A673 (cell line): Measurements from ENCODE around the gene CNTN5. TPM values are rescaled to one million over a fixed set of nuclear protein-coding genes. Genes with fewer than 3 reads are reported as not detected.

ENCODE experiments used
- BruUV-seq: library from RNA; stranded (reverse); fragments of 400-500 nt; replicated peaks from 2 replicates; lab custom pipeline; 2021; lab: Mats Ljungman, UMichigan
- CTCF ChIA-PET: fragments of 300-600 bp; sonication (Branson Sonifier 250); formaldehyde crosslinking; loops from one replicate; lab custom pipeline; 2022; ENCODE audit warnings: antibody characterized with exemption; lab: Charles Lee
- POLR2A ChIA-PET: fragments of 300-600 bp; sonication (Branson Sonifier 250); formaldehyde crosslinking; loops from one replicate; lab custom pipeline; 2022; ENCODE audit warnings: antibody characterized with exemption; ENCODE audit not compliant: low non-redundant PET; lab: Charles Lee
- DNase-seq: peaks from one replicate; pipeline ENCODE4 v3.0.0-alpha.2; 2015; ENCODE audit warnings: low spot score
- H3K27ac ChIP-seq: fragments of 200-600 bp; sonication (generic); 2 replicates; pipeline ENCODE4 v1.5.1; 2016; ENCODE audit warnings: mixed run types, low read depth, mild to moderate bottlenecking, mixed read lengths, antibody characterized with exemption, low read length; ENCODE audit not compliant: poor library complexity, severe bottlenecking
- H3K27me3 ChIP-seq: fragments of 200-600 bp; sonication (generic); replicated peaks from 2 replicates; pipeline ENCODE4 v1.6.1; 2017; ENCODE audit warnings: mixed run types, low read depth, mild to moderate bottlenecking, mixed read lengths, antibody characterized with exemption, low read length; ENCODE audit not compliant: insufficient read depth, poor library complexity
- H3K36me3 ChIP-seq: fragments of 200-600 bp; sonication (generic); 2 replicates; pipeline ENCODE4 v1.6.1; 2016; ENCODE audit warnings: mixed run types, mild to moderate bottlenecking, mixed read lengths, antibody characterized with exemption, low read length; ENCODE audit not compliant: insufficient read depth, poor library complexity, severe bottlenecking
- H3K4me1 ChIP-seq: fragments of 200-600 bp; sonication (generic); 2 replicates; pipeline ENCODE4 v1.6.1; 2017; ENCODE audit warnings: mixed run types, mild to moderate bottlenecking, mixed read lengths, antibody characterized with exemption, low read length; ENCODE audit not compliant: insufficient read depth, poor library complexity, severe bottlenecking
- H3K4me3 ChIP-seq: fragments of 200-600 bp; sonication (generic); 2 replicates; pipeline ENCODE4 v1.5.1; 2016; ENCODE audit warnings: low read depth, mixed run types, mild to moderate bottlenecking, mixed read lengths, low read length; ENCODE audit not compliant: poor library complexity, severe bottlenecking
- H3K9me3 ChIP-seq: fragments of 200-600 bp; sonication (generic); 2 replicates; pipeline ENCODE4 v1.6.1; 2016; ENCODE audit warnings: mixed run types, low read depth, mild to moderate bottlenecking, mixed read lengths, antibody characterized with exemption, low read length; ENCODE audit not compliant: poor library complexity, severe bottlenecking
- CTCF ChIP-seq: fragments of 300-800, 200-600 bp; sonication (generic); conservative IDR thresholded peaks from 2 replicates; pipeline ENCODE4 v1.5.1; 2017; ENCODE audit warnings: low read depth, mild to moderate bottlenecking, antibody characterized with exemption, low read length, moderate library complexity, mixed read lengths
- EZH2 ChIP-seq: fragments of 200-600 bp; sonication (generic); IDR thresholded peaks from 2 replicates; pipeline ENCODE4 v1.6.1; 2017; ENCODE audit warnings: borderline replicate concordance, low read depth, mild to moderate bottlenecking, mixed read lengths, antibody characterized with exemption, low read length; ENCODE audit not compliant: poor library complexity, severe bottlenecking
- intact Hi-C: fragments of 100-400 bp; cut with micrococcal nuclease; formaldehyde crosslinking; loops from one replicate; pipeline ENCODE4 v1.10.0; 2022; ENCODE audit not compliant: unreplicated experiment
- total RNA-seq: library from RNA; stranded (reverse); gene quantifications from 2 replicates; pipeline ENCODE4 v1.2.3, GENCODE V29; 2021

The CNTN5 gene
- total RNA-seq, 1 experiment from 2014 or later: 0.80 TPM

GRCh38 chr11:99589771-99590170, 569.0 kb downstream of the CNTN5 start:
- Histone ChIP-seq H3K4me1 (no peaks in the 10 kb centered on the region), H3K27me3 (no peaks in the 10 kb centered on the region), H3K4me3 (no peak overlapping the region), H3K27ac (no peak overlapping the region), H3K9me3 (no peaks in the 10 kb centered on the region), H3K36me3 (no peaks in the 10 kb centered on the region)
- no peak for DNase-seq
- no peak for TF ChIP-seq EZH2
- TF ChIP-seq CTCF: no peak
- no TSS peak for BruUV-seq
- ChIA-PET POLR2A (no interaction called here), CTCF (no interaction called here)
- intact Hi-C loops: no loop called here

GRCh38 chr11:99592266-99592665, 571.5 kb downstream of the CNTN5 start:
- intact Hi-C loops: no loop called here
- DNase-seq: no peak
- POLR2A ChIA-PET: no interaction called here
- Histone ChIP-seq H3K27me3 (no peaks in the 10 kb centered on the region), H3K27ac (no peak overlapping the region), H3K36me3 (no peaks in the 10 kb centered on the region), H3K9me3 (no peaks in the 10 kb centered on the region), H3K4me1 (no peaks in the 10 kb centered on the region), H3K4me3 (no peak overlapping the region)
- TF ChIP-seq EZH2 (no peak), CTCF (no peak)
- CTCF ChIA-PET: no interaction called here
- BruUV-seq: no TSS peak

- Histone ChIP-seq H3K4me3 (no peak overlapping the region), H3K36me3 (no peaks in the 10 kb centered on the region), H3K9me3 (no peaks in the 10 kb centered on the region), H3K27me3 (no peaks in the 10 kb centered on the region), H3K27ac (no peak overlapping the region), H3K4me1 (no peaks in the 10 kb centered on the region)
- ChIA-PET CTCF (no interaction called here), POLR2A (no interaction called here)
- no TSS peak for BruUV-seq
- intact Hi-C loops: no loop called here
- TF ChIP-seq EZH2 (no peak), CTCF (no peak)
- no peak for DNase-seq
Observed at GRCh38 chr11:99593197-99593596, 572.4 kb downstream of the CNTN5 start.
